GM21528 (cell line): Measurements from ENCODE around the gene ITCH.
A peak's percentile ranks its signal among the peaks of the same experiment; 100 is the strongest.
"Not testable (repeated sequence)": the region's sequence is repeated elsewhere in the genome, so short reads cannot be mapped to it uniquely, and the experiment has no call there.

Experiments used
- ATAC-seq: cut with Tn5 transposase; IDR thresholded peaks from one replicate; pipeline ENCODE4 v1.9.1; 2021; ENCODE audit warnings: mild to moderate bottlenecking, moderate library complexity; ENCODE audit not compliant: unreplicated experiment, low FRiP score

ITCH gene

GRCh38 chr20:34363062-34363464, at the start of gene ITCH:
Gene ITCH, plus strand, starts transcription at chr20:34363273. Its CDS starts 30,539 bp downstream, at chr20:34393812.
- ATAC-seq, result peak; percentile 84

GRCh38 chr20:34315236-34315635, 47.8 kb upstream of the ITCH start:
- no peak for ATAC-seq

DNA sequence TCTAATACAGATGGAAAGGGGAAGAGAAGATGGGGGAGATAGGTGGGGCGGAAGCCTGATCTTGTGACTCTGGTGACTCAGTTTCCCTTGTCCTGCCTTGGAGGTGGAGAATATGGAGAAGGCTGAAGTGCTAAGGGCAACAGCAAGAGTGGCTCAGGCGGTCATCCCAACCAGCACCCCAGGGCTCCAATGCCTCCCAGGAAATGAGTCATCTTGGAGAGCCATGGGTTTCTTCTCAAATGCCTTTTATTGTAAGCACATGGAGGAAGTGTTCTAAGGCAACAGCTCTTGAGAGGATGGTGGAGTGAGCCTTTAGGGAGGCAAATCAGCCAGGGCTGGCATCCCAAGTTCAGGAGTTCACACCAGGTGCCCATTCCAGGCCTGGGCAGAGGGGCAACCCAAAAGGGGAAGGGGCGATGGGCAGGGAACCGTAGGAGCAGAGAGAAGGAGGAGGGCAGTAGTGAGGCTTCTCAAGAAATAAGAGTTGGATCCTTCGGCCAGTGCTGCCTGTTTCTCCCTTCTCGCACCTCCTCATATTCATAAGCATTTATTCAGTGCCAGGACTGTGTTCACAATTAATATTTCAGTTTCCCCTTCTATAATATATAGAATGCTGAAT, 46.8 kb upstream of the ITCH start:
- ATAC-seq, result no peak

DNA sequence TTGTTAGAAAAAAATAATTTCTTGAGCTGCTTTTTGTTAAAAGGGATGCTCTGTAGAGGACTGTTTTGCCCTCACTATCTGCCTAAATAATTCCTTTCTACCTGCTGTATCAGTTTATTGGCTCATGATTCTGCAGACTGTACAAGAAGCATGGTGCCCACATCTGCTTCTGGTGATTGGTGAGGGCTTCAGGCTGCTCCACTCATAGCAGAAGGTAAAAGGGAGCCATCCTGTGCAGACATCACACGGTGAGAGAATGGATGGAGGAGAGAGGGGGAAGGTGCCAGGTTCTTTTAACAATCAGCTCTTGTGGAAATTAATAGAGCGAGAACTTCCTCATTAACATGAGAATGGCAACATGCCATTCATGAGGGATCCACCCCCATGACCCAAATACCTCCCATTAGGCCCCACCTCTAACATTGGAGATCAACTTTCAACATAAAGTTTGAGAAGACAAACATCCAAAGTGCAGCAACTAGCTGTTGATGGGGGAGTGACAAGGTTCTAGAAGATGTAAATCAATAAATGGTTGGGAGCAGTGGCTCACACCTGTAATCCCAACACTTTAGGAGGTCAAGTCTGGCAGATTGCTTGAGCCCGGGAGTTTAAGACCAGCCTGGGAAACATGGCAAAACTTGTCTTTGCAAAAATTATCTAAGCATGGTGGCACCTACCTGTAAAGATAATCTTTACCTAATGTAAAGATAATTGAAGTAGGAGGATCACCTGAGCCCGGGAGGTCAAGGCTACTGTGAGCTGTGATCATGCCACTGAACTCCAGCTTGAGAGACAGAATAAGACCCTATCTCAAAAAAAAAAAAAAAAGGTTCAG, 44.2 kb upstream of the ITCH start:
- no peak for ATAC-seq

- ATAC-seq, result no peak
Observed at GRCh38 chr20:34320861-34321260, 42.2 kb upstream of the ITCH start.

DNA sequence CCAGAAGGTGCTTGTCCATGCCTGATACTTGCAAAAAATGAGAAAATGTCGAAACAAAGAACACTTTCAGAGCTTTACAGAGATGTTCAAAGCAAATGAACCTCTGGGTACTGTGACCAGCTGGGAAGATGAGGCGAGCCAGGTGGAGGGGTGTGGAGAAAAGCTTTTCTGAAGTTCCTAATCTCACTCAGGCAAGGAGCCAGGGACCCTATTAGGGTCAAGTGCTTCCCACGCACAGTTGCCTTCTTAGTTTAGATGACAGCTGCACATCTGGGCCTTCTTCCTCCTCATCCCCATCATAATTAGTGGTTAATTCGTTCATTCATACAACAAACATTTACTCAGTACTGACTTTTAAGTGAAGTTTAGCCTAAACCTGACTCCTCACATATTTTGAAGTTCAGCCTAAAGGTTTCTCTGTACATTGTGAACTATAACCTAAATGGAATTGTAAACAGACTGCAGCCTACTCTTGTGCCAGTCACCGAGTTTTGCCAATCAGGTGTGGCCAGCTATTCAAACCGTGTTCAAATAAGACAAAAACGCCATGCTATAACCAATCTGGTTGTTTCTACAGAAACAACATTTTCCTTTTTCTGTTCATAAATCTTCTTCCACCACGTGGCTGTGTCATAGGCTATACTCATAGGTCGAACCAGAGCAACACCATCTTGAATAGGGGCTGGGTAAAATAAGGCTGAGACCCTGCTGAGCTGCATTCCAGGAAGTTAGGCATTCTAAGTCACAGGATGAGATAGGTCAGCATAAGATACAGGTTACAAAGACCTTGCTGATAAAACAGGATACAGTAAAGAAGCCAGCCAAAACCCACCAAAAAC, 40.6 kb upstream of the ITCH start:
- no peak for ATAC-seq

DNA sequence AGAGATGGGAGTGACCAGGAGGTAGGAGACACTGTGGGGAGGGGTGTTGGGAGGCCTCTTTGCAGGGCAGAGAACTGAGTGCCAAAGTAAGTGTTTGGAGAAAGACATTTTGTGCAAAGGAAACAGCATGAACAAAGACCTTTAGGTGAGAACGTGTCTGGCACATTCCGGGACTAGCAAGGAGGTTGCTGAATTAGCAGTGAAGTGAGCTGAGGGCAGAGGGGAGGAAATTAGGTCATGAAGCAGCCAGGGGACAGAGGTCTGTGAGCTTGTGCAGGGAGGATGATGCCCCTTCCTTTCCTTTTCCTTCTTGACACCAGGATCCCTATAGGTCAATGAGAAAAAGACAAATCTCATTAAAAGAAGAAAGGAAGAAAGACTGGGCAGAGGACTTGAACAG, 38.5 kb upstream of the ITCH start:
- no peak for ATAC-seq

DNA sequence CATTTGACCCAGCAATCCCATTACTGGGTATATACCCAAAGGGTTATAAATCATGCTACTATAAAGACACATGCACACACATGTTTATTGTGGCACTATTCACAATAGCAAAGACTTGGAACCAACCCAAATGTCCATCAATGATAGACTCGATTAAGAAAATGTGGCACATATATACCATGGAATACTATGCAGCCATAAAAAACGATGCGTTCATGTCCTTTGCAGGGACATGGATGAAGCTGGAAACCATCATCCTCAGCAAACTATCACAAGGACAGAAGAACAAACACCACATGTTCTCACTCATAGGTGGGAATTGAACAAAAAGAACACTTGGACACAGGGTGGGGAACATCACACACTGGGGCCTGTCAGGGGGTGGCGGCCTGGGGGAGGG, 34.9 kb upstream of the ITCH start:
- ATAC-seq, result not testable (repeated sequence)

DNA sequence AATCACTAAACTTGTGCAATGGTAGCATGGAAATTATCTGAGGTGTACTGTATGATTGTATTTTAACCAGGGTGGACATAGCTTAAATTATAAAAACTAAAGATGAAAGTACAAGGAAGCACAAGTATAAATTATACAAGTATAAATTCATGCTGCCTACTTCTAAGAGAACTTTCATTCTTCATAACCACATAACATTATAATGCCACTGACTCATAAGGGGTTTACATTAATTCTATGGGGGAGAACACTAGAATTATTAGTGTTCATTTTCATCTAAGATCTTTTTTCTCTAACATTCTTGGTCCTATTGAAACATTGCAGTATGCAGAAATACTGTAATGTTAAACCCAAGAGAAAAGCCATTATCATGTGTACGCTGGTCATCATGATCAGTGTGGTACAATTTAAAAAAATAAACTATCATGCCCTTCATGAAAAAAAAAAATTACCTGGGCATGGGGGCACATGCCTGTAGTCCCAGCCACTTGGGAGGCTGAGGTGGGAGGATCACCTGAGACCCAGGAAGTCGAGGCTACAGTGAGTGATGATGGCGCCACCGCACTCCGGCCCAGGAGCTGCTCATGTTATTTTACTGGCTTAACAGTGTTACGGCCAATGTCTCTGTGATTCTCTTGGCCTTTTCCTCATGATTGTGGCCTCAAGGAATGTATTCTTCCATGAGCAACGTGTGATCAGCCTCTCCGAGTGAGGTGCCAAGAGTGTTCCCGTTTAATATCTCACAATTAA, 34.0 kb upstream of the ITCH start:
- no peak for ATAC-seq

GRCh38 chr20:34330861-34331544, 32.1 kb upstream of the ITCH start:
- ATAC-seq, result not testable (repeated sequence)

GRCh38 chr20:34331838-34332237, 31.2 kb upstream of the ITCH start:
- no peak for ATAC-seq

GRCh38 chr20:34332262-34332920, 30.7 kb upstream of the ITCH start:
- ATAC-seq, result no peak

DNA sequence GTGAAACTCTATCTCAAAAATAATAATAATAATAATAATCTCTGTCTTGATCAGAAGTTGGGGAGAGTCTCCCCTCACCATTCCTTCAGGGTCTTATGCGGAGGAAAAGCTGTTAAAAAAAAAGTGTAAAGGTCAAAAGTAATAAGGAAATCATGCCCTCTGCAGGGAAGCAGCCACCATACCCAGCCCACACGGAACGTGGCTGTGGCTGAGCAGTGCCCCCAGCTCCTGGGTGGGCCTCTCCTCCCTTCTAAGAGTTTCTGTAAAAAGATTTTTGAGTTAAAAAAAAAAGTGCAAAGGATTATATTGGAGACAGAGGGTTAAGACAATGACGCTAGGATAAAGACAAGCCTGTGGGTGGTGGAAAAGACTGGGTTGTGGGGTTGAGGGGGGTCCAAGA, 29.3 kb upstream of the ITCH start:
- no peak for ATAC-seq

DNA sequence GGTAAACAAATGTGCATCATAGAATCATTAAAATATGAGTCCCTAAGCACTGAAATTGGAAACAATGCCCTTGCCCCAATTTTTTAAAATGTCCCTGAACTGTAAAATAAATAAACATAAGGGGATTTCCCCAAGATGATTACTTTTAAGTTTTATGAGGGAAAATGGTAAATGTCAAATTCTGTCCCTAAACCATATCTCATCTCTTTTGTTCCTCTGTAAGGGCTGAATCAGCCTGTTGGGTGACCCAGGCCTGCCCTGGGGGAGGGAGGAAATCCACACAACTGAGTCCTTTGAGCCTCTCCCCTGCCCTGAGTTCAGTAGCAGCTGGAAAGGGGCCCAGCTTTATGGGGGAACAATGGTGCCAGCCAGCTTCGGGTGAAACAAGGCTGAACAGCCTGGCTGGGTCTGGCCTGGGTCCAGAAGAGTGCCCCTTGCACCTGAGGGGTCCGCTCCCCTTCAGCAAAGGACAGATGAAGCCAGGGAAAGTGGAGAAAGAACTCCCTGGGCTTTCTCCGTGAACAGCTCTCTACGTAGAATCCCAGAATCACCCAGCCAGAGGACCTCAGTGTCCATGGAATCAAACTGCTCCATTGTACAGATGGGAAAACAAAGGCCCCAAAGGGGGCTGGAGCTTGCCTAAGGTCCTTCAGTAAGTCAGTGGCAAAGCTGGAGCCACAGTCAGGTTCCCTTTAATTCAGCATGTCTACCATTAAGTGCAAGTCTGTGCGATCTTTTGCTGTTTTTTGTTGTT, 28.2 kb upstream of the ITCH start:
- no peak for ATAC-seq

DNA sequence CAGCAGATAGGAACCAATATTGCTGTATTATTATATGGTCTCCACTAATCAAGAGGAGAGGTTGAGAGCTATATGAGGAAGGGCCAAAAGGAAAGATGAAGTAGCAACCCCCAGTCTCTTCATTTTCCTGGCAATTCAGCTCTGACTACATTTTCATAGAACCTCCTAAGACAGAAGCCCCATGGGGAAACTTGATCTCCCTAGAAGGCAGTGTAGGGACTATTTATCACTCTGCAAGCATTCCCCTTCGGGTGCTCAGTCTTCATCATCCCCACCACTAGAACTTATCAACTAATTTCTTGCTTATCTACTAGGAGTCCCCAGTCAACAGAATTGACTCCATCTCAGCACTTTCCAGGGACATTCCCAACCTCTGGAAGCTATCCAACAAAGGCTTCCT, 25.5 kb upstream of the ITCH start:
- ATAC-seq, result no peak

DNA sequence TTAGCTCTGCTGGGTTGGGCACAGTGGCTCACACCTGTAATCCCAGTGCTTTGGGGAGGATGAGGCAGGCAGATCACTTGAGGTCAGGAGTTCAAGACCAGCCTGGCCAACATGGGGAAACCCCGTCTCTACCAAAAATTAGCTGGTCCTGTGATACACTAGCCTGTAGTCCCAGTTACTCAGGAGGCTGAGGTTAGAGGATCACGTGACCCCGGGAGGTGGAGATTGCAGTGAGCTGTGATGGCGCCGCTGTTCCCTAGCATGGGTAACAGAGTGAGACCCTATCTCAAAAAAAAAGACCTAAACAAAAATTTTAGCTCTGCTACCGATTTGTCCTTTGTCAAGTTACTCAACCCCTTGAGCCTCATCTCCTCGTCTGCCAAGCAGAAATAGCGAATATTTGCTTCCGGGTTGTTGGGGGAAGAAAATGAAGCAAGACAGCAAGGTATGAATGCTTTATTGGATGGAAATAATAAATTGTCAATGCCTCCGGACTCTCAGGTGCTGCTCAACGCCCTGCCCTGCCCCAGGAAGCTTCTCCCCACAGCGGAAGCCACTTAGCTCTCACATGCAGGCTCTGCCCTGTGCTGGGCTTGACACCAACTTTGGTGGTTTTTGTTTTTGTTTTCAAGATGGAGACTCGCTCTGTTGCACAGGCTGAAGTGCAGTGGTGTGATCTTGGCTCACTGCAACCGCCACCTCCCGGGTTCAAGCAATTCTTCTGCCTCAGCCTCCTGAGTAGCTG, 24.9 kb upstream of the ITCH start:
- no peak for ATAC-seq

DNA sequence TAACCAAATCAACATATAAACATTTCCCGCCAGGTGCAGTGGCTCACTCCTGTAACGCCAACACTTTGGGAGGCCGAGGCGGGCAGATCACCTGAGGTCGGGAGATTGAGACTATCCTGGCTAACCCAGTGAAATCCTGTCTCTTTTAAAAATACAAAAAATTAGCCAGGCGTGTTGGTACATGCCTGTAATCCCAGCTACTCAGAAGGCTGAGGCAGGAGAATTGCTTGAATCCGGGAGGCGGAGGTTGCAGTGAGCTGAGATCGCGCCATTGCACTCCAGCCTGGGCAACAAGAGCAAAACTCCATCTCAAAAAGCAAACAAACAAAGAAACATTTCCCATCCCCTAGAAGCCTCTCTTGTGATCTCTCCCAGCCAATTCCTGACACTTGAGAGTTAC, 22.3 kb upstream of the ITCH start:
- ATAC-seq, result not testable (repeated sequence)

GRCh38 chr20:34341199-34341598, 21.9 kb upstream of the ITCH start:
- not testable (repeated sequence) for ATAC-seq
